HG02840 (cell line): ENCODE measurements around the gene EPB41L4A.

Source experiments
- ATAC-seq: cut with Tn5 transposase; IDR thresholded peaks from one replicate; pipeline ENCODE4 v1.9.1; 2021; ENCODE audit warnings: mild to moderate bottlenecking, moderate library complexity, moderate number of reproducible peaks; ENCODE audit not compliant: unreplicated experiment, low FRiP score

The EPB41L4A gene

GRCh38 chr5:112123086-112123485 lies 296.0 kb downstream of the EPB41L4A start:
- no peak for ATAC-seq

GRCh38 chr5:112122353-112122752 lies 296.7 kb downstream of the EPB41L4A start:
- no peak for ATAC-seq

- no peak for ATAC-seq
Measured at GRCh38 chr5:112121258-112121657, 297.8 kb downstream of the EPB41L4A start.

GRCh38 chr5:112119969-112120368 lies 299.1 kb downstream of the EPB41L4A start:
- ATAC-seq = no peak

- no peak for ATAC-seq
Measured at GRCh38 chr5:112119508-112119907, 299.6 kb downstream of the EPB41L4A start.

GRCh38 chr5:112117551-112117950 lies 301.5 kb downstream of the EPB41L4A start:
- ATAC-seq = no peak

GRCh38 chr5:112116371-112116770 lies 302.7 kb downstream of the EPB41L4A start:
- peak; percentile 61 for ATAC-seq

GRCh38 chr5:112113565-112113964 lies 305.5 kb downstream of the EPB41L4A start:
- no peak for ATAC-seq
